HL-60/S4 (cell line): ENCODE measurements around the gene CD6.
"Not testable (repeated sequence)": the region's sequence is repeated elsewhere in the genome, so short reads cannot be mapped to it uniquely, and the experiment has no call there.

ENCODE experiments used
- in situ Hi-C: fragments of 300-500 bp; cut with MboI; formaldehyde crosslinking; loops from 2 replicates; pipeline ENCODE4 v1.14.3; 2022; ENCODE audit warnings: low sequenced_read_pairs

CD6 gene

DNA sequence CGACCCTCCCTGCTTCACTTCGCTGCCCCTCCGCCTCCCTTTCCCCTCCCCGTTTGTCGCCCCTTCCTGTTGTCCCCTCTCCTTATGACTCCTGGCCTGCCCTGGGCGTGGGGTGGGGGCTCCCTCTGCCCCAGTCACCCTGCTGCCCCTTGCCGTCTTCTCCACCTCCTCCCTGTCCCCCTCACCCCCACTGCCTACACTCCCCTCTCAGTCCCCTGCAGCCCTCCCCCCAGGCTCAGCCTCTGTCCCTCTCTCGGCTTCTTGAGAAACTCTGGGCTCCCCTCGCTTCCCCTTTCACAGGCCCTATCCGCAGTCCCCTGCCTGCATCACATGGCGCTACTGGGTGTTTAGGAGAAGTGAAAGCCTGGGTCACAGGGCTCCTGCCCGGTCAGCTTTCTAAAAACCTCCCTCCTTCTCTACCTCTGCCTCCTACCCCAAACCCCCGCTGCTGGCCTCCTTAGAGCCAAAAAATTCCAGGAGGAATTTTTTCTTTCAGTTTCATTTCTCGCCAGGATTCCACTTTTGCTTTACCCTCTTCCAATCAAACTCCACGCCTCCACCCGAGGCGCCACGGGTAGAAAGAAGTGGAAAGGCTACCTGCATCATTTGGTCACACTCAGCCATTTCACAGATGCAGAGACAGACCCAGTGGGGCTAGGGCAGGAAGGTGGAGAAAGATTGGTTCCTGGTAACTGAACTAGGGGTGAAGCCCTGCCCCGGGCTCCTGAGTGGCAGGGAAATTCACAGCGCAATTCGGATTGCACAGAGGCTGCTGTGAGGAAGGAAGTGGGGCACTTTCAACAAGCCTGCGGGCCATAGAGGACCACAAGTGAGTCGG is 19.4 kb upstream of the CD6 start, which contains the start of gene SLC15A3:
SLC15A3 (minus strand) TSS at position 273 of the 838 bp plus-strand sequence. CDS start 625 bp downstream, outside the sequence.
- in situ Hi-C loops = no loop called here

DNA sequence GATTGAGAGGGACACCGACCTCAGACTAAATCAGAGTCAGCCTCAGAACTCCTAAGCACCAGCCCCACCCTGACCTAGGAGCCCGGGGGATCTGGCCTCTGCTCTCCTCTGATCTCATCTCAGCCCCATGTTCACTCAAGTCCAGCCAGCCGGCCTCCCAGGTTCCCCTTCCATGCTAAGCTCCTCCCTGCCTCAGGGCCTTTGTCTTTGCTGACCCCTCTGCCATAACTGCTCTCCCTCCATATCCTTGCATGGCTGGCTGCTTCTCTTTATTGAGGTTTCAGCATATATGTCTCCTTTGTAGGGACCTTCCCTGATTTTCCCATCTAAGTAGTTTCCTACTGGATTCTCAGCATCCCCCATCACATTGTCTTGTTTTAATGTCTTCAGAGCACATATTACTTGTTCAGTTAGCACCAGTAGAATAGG is 18.7 kb upstream of the CD6 start:
- in situ Hi-C loops = no loop called here

DNA sequence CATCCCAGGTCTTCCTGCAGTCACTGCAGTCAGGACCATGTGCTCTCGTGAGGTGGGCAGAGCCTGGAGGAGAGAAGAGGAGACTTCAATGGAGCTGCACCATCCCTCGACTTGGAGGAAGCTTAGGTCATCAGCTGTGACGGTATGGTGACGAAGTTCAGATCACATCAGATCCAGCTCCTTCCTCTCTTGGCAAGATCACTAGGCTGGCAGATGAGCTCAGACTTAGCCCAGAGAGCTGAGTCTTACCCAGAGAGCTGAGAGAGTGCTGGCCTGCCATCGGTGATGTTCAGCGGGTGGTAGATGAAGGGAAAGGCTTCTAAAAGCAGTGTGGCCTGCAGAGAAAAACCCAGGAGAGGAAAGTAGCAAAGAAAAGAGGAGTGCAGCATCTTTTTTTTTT is 17.7 kb upstream of the CD6 start:
- in situ Hi-C loops = no loop called here

DNA sequence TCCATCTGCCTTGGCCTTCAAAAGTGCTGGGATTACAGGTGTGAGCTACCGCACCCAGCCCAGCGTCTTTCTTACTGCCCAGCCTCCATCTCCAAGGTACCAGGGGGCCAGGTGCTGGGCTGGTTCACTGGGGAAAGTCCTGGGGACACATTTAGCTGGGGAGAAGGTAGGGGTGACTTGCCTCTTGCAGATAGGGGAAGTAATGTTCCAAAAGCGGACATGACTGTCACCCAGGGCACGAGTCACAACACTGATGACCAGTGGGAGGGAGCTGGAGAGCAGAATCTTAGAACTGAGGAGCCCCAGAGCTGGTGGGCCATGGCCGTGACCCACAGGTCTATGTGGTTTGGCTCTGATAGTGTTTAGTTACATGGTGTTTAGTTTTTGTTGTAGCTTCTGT is 17.1 kb upstream of the CD6 start:
- in situ Hi-C loops = no loop called here

DNA sequence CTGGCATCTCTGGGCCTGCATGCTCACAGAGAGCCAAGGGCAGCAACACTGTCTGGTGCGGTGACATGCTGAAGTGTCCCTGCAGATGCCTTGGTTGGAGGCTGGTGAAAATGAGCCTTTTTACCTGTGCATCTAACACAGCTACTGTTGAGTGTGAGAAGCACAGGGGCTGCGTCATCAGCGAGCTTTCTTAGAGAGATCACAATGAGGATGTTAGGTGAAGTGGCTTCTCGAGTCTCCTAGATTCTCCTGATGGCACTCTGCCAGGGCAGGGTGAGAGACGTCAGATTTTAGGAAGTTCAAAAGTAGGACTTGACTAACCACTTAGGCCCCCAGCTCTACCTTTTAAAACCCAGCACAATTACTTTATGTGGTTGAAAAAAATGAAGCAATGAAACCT is 15.9 kb upstream of the CD6 start:
- in situ Hi-C loops = no loop called here

DNA sequence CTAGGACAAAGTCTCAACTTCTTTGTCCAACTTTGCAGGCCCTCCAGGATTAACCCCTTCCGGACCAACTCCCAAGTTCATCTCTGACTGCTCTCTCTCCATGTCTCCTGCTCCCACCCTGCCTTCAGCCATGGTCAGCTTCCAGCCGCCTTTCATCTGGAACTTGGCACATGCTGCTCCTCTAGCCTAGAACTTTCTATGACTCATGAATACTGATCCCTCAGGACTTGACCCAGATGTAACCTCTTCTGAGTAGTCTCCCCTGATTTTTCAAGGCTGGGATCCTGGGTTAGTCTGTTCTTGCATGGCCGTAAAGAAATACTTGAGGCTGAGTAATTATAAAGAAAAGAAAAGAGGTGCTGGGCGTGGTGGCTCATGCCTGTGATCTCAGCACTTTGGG is 14.3 kb upstream of the CD6 start:
- in situ Hi-C loops = no loop called here

DNA sequence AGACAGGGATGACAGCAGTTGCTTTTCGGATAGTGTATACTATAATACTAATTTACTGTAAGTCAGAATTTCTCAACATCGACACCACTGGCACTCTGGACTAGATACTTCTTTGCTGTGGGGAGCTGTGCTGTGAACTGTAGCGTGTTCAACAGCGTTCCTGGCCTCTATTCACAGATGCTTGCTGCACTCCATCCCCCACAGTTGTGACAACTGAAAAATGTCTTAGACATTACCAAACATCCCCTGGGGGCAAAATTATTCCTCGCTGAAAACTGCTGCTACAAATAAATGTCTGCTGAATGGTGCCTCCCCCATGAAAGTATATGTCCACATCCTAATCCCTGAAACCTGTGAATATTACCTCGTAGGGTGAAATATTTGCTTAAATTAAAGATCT is 12.0 kb upstream of the CD6 start:
- in situ Hi-C loops = no loop called here

DNA sequence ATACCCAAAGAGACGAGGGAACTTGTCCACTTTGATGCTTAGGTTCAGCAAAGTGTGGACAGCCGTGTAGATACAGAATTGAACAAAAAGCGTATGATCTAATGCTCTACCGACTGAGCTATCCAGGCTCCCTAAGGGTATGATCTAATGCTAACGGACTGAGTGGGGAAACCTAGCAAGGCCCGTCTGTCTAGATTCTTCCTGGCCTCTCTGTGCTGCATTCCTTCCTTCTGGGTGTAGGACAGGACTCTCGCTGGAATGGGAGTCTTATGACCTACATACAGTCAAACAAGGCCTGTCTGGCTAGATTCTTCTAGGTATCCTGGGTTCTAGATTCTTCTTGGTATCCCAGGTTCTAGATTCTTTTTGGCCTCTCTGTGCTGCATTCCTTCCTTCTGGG is 11.1 kb upstream of the CD6 start:
- in situ Hi-C loops = no loop called here

DNA sequence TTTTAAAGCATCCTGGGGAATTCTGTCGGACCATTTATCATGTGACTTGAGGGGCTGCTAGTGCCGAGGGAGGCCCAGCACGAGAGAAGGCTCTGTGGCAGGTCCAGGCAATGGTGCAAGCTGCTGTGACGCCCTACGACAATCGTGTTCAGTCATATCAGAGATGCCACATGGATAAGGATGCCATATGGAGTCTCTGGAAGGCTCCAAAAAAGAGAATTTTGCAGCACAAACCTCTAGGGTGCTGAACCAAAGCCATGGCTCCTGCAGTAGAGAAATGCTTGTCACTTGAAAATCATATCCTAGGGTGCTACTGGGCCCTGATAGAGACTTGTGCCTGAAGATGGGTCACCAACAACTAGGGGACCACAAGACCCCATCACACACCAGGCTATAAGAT is 6.7 kb upstream of the CD6 start:
- in situ Hi-C loops = no loop called here

DNA sequence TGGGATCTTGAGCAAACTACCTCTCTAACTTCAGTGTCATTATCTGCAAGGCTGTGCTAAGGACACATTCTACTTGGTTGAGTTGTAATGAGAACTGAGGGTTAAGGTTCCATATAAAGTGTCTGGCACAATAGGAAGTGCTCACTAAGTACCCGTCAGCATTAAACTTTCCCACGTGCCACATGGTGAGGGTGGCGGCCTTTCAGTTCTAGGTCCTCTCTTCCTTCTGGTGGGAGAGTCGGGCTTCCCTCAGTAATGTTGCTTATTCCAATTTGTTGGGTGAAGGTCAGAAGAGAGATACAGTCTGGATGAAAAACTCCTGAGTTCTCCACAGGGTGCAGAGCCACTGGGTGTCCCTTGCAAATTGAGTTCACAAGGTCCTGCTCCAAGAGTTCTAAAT is 4.6 kb upstream of the CD6 start:
- in situ Hi-C loops = no loop called here

DNA sequence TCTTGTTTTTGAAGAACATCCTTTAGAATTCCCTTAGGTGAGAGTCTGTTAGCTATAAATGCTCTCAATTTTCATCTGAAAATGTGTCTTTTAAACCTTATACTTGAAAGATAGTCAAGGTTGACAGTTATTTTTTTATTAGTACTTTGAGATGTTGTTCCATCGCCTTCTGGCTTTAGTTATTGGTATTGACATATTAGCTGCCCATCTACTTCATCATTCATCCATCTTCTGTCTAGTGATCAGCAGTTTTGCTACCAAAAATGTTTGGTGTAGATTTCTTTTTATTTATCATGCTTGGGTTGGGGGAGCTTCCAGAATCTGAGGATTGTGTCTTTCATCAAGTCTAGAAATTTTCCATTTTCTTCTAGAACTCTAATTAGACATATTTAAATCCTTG is 3.3 kb upstream of the CD6 start:
- in situ Hi-C loops = no loop called here

DNA sequence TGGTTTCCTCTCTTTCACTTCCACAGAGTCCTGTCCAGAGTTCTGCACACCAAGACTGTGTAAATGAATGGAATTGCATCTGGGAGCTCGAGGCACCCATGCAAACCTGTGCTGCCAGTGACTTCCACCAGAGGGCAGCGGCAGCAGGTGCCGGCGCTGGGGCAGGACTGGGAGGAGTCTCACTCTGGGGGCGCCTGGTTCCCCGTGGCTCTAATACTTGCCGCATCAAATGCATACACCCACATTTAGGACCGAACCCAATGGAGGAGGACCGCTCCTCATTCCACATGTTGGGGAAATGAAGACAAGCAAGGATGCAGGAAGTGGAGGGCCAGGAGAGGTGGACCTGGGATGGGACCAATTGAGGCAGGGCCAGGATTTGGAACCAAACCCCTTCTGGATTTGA is 1.1 kb upstream of the CD6 start:
- in situ Hi-C loops = no loop called here

DNA sequence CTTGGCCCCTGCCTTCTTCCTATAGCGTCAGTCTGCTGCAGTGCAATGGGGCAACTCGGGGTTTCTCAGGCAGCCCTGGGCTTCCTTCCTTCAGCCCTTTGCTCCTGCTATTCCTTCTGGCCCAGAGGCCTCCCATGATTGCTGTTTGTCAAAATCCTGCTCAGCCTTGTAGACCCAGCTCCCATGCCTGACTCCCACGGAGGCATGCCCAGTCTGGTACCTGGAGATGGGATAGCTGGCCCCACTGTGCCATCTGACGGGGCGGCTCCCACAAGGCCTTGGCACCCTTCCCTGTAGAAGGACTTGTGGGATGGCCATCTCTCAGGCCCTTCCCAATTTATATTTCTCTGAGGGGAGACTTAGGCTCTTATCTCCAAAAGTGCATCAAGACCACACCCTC is 590 bp upstream of the CD6 start:
- in situ Hi-C loops = no loop called here

DNA sequence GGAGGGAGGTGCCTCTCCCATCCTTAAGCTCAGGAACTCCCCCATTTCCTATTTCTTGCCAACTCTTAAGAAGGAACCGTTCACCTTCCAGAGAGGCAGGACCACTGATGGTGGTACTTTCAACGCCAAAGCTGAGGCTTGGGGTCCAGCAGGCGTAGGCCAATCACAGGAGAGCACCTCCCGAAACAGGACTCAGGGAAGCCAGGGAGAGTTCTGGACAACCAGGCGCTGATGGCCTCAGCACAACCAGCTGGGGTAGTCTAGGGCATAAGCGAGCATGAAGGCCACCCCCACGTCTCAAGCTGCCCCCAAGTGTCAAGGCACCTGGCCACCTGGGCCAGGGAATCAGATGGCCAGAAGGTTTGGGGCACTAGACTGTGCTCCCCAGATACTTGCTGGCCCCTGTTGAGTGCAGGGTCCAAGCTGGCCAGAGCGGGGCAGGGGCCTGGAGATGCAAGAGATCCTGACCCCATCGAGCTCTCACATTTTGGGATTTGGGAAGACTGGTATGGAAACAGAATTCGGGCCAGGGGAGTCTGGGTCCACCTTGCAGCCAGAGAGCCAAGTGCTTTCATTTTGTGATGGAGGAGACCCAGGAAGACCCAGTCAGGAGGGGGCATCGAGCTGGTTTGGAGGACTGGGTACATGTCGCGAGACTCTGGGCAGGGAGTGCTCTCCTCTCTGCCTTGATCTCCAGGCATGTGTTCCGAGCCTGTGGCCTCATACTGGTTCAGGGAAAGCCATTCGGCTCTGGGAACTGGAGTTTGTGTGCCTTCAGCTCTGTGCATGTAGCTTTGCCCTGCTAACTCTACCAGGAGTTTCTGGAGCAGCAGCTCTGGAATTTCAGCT is 926 bp downstream of the CD6 start:
- in situ Hi-C loops = no loop called here

DNA sequence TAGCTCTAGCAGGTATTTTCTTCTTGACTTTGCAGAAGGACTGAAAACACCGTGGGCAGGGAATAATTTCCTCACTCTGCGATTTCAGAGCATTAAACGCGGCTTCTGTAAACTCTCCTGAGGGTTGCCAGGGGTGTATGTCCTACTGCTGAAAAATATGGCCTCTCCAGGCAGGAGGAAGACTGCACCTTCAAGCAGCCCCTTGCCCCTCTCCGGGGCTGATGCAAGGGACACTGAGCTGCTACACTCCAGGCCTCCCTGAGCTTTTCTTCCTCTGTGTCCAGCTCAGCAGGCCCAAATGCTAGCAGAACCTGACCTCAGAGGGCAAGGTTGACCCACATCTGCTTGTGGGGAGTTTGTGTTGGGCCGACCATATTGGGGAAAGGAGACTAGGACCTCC is 2.2 kb downstream of the CD6 start:
- in situ Hi-C loops = no loop called here

DNA sequence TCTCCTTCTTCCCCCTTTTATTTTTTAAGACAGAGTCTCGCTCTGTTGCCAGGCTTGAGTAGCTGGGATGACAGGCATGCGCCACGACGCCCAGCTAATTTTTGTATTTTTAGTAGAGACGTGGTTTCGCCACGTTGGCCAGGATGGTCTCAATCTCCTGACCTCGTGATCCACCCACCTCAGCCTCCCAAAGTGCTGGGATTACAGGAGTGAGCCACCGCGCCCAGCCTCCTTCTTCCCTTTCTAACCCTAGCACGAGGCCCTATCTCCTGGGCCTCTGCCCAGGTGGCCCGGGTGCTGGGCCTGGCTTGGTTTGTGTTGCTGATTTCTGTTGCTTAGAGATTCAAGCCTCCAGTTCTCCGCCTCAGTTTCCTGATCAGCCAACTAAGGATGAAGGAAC is 2.8 kb downstream of the CD6 start:
- in situ Hi-C loops = not testable (repeated sequence)

DNA sequence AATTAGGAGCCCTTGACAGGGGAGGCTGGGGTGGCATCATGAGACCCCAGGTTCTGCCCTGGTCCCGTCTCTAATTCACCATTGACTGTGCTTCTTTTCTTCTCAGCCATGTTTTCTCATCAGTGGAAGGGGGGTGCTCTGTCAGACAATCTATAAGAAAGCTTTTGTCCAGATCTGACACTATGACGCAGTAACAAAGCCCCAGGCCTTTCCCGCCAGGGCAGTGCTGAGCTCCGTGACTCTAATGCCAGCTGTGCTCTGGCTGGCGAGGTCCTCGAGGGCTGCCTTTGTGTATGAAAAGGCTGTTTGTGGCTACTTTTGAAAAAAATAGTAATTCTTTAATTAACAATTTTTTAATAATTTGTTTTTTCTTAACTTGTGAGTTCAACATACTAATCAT is 3.2 kb downstream of the CD6 start:
- in situ Hi-C loops = no loop called here

DNA sequence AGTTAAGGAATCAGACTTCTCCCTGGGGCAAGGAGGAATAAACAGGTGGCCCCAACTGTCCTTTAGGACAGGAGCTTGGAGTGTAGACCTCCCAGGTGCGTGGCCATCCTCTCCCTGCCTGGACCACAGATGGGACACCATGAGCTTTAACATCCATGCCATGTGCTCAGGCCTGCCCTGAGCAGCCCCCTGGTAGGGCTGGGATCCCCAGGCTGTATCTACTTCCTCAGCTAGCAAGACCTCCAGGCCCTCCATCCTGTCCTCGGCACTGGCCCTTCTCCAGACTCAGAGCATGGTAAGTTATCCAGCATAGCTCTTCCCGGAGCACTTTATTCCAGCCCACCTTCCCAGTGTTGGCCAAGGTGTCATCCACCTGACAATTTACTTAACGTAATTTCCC is 5.7 kb downstream of the CD6 start:
- in situ Hi-C loops = no loop called here

DNA sequence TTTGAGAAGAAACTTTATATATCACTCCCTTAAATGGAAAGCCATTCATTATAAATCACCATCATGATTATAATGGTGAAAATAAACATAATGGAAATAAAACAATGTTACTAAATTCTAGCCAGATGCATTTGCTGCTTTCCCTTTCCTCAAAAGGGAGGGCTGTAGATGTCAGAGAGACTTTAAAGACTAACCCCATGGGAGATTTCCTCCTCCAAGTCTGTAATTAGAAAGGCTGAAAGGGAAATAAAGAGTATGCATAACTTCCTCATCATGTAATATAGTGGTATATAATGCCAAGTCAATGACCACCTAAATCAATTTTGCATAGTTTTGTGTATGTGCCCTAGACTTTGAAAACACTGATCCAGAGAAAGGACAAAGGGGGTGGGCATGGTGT is 6.4 kb downstream of the CD6 start:
- in situ Hi-C loops = no loop called here

DNA sequence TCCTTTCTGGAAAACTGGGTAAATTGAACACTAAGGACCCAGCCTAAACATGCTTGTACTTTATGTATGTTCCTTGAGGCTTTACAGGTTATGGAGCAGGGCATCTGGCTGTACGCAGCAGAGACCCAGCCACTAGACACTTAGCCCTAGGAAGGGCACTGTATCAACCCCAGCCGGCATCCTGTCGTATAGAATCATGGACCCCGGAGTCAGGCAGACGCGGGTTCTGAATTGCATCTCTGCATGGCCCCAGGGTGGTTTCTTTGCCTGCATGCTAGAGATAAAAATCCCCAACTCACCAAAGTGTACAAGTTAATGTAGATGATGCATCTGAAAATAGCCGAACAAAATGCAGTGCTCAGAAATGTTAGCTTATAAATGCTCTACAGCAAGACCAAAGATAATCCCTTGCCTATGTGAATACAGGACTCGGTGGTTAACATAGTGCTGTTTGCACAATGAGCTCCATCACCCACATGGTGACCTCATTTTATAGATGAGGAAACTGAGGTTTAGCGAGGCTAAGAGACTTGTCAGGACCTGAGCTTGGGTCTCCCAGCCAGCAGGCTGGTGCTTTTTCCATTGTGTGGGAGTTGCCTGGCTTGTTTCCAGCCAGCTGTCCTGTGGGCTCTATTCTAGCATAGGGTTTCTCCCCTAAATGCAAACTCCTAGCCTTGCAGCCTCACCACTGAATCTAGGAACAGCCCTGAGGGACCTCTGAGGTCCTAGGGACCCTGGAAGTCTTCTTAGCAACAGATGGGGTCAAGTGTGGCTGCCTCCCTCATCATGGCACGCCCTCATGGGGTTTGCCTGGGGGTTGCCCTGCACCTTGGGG is 7.3 kb downstream of the CD6 start:
- in situ Hi-C loops = no loop called here

DNA sequence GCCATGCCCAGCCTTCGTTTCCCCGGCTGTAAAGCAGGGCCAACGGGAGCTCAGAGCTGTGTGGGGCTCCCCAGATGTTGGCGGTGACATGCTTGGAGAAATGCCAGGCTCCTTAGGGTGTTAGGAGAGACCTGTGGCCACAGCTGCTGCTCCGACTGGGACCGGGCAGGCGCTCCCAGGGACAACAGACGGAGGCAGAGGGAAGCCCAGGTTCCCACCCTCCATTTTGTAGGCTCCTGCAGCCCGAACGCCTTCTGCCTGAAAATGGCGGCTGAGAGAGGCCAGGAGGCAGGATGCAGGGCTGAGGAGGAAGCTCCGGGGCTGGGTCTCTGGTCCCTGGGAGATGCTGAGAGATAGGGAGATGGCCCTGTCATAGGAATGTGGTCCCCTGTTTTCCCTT is 10.0 kb downstream of the CD6 start:
- in situ Hi-C loops = no loop called here
